ENCODE measurements around the gene OR6C76.

OR6C76 gene

DNA sequence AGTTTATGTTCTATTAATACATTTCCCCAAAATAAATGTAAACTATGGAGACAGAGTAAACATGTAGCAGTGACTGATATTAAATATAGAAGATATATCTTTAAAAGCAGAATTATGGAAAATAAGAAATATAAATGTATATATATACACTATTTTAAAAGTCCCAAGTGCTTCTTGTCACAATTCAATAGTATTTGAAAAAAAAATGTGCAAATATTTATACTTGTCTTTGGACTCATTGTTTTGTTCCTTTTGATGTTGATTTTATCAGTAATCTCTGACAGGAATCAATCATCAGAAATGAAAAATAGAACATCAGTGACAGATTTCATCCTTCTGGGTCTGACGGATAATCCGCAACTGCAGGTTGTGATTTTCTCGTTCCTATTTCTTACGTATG is at the start of gene OR6C76:
TSS of gene OR6C76 (plus strand) at position 301 of the 400 bp plus-strand sequence. CDS start at position 301, 0 bp downstream.
- TF ChIP-seq CREB1 (IDR thresholded peaks at IDR 0.05; ENCODE audit: low read depth): no peak
- no peak for TF ChIP-seq YY1 (IDR thresholded peaks at IDR 0.05; ENCODE audit: low read depth)
- no peak for TF ChIP-seq CEBPB (IDR thresholded peaks at IDR 0.05)

DNA sequence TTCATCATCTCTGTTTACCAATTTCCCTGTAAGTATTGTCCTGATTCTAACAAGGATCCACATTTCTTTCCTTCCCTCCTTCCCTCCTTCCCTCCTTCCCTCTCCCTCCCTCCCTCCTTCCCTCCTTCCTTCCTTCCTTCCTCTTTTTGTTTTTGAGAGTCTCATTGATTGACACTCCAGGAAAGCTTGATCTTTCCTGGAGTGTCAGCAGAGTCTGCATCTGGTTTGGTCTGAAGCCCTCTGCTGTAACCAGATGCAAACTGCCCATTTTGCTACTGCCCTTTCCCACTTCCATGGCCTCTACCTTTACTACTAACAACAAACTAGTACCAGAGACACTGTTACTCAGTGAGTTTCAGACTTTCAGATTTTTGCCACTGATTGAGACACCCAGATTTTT is 40.2 kb upstream of the OR6C76 start:
- TF ChIP-seq EP300 (IDR thresholded peaks at IDR 0.05; ENCODE audit: borderline replicate concordance) (no peak), TEAD4 (IDR thresholded peaks at IDR 0.05) (no peak), TCF12 (IDR thresholded peaks at IDR 0.05; ENCODE audit: low read depth) (no peak), EGR1 (IDR thresholded peaks at IDR 0.05) (no peak), CEBPB (IDR thresholded peaks at IDR 0.05) (no peak), CREB1 (IDR thresholded peaks at IDR 0.05; ENCODE audit: low read depth) (no peak), RAD21 (IDR thresholded peaks at IDR 0.05; ENCODE audit: low read depth) (no peak), NFIC (IDR thresholded peaks at IDR 0.05) (no peak), TAF1 (IDR thresholded peaks at IDR 0.05; ENCODE audit: low read depth) (no peak), FOXM1 (IDR thresholded peaks at IDR 0.05; ENCODE audit: borderline replicate concordance, low read depth) (no peak), ZBTB7A (IDR thresholded peaks at IDR 0.05; ENCODE audit: low read depth) (no peak), YY1 (IDR thresholded peaks at IDR 0.05; ENCODE audit: low read depth) (no peak)
- TF ChIP-seq, protein P1, sequence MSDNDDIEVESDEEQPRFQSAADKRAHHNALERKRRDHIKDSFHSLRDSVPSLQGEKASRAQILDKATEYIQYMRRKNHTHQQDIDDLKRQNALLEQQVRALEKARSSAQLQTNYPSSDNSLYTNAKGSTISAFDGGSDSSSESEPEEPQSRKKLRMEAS (IDR thresholded peaks at IDR 0.05): no peak
- TF ChIP-seq, protein P2, sequence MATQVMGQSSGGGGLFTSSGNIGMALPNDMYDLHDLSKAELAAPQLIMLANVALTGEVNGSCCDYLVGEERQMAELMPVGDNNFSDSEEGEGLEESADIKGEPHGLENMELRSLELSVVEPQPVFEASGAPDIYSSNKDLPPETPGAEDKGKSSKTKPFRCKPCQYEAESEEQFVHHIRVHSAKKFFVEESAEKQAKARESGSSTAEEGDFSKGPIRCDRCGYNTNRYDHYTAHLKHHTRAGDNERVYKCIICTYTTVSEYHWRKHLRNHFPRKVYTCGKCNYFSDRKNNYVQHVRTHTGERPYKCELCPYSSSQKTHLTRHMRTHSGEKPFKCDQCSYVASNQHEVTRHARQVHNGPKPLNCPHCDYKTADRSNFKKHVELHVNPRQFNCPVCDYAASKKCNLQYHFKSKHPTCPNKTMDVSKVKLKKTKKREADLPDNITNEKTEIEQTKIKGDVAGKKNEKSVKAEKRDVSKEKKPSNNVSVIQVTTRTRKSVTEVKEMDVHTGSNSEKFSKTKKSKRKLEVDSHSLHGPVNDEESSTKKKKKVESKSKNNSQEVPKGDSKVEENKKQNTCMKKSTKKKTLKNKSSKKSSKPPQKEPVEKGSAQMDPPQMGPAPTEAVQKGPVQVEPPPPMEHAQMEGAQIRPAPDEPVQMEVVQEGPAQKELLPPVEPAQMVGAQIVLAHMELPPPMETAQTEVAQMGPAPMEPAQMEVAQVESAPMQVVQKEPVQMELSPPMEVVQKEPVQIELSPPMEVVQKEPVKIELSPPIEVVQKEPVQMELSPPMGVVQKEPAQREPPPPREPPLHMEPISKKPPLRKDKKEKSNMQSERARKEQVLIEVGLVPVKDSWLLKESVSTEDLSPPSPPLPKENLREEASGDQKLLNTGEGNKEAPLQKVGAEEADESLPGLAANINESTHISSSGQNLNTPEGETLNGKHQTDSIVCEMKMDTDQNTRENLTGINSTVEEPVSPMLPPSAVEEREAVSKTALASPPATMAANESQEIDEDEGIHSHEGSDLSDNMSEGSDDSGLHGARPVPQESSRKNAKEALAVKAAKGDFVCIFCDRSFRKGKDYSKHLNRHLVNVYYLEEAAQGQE (IDR thresholded peaks at IDR 0.05; ENCODE audit: low read depth): no peak
- TF ChIP-seq, protein P3, sequence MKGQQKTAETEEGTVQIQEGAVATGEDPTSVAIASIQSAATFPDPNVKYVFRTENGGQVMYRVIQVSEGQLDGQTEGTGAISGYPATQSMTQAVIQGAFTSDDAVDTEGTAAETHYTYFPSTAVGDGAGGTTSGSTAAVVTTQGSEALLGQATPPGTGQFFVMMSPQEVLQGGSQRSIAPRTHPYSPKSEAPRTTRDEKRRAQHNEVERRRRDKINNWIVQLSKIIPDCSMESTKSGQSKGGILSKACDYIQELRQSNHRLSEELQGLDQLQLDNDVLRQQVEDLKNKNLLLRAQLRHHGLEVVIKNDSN (IDR thresholded peaks at IDR 0.05): no peak

DNA sequence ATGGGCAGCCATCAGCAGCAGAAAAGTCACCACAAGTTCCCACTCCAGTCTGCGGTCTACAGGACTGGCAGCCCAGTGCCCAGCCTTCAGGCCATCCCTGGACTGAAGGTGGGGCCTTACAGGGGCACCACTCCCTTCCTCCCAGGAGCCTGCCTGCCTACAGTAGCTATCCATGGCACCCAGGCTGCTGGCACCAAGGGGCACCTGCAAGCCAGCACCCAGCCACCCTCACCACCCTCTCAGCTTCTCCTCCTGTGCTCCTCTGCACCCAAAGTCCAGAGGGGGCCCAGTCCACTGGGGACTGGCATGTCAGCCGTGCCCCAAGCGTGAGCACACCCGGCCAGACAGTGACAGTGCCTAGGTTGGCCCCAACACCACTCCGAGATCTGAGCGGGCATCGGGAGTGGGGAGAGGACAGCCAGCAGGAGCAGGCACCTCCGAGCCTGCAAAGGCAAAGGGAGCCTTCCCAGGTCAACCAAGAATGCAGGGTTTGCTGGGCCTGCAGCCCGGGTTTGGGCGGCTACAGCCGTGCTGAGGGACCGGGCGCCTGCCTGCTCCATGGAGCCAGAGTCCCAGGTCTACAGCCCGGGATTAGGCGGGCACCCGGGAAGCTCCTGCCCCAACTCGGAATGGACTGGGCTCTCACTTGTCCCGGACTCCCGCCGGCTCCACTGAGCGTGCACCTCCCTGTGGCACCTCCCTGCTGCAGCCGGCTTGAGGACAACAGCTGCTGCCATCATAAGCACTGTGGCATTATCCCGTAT is 33.8 kb upstream of the OR6C76 start:
- TF ChIP-seq, protein P1 (IDR thresholded peaks at IDR 0.05): no peak
- no peak for TF ChIP-seq YY1 (IDR thresholded peaks at IDR 0.05; ENCODE audit: low read depth)
- no peak for TF ChIP-seq CREB1 (IDR thresholded peaks at IDR 0.05; ENCODE audit: low read depth)
- TF ChIP-seq, protein P3 (IDR thresholded peaks at IDR 0.05): no peak

DNA sequence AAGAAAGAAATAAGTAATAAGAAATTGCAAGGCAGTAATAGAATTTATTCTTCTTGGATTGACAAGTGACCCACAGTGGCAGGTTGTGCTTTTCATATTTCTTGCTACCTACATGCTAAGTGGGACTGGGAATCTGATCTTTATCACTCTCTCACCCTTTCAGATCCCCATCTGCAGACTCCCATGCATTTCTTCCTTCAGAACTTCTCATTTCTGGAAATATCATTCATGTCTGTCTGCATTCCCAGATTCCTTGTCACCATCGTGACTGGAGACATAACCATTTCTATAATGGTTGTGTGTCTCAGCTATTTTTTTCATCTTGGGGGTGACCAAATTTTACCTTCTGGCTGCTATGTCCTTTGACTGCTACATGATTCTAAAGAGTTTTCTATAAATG is 29.7 kb upstream of the OR6C76 start:
- no peak for TF ChIP-seq TCF12 (IDR thresholded peaks at IDR 0.05; ENCODE audit: low read depth)
- TF ChIP-seq CREB1 (IDR thresholded peaks at IDR 0.05; ENCODE audit: low read depth): no peak
- TF ChIP-seq, protein P1 (IDR thresholded peaks at IDR 0.05): no peak
- TF ChIP-seq, protein P2 (IDR thresholded peaks at IDR 0.05; ENCODE audit: low read depth): no peak
- no peak for TF ChIP-seq FOXM1 (IDR thresholded peaks at IDR 0.05; ENCODE audit: borderline replicate concordance, low read depth)
- TF ChIP-seq, protein P3 (IDR thresholded peaks at IDR 0.05): no peak
- TF ChIP-seq EP300 (IDR thresholded peaks at IDR 0.05; ENCODE audit: borderline replicate concordance): no peak
- no peak for TF ChIP-seq YY1 (IDR thresholded peaks at IDR 0.05; ENCODE audit: low read depth)
- TF ChIP-seq RAD21 (IDR thresholded peaks at IDR 0.05; ENCODE audit: low read depth): no peak
- no peak for TF ChIP-seq TEAD4 (IDR thresholded peaks at IDR 0.05)
- no peak for TF ChIP-seq NFIC (IDR thresholded peaks at IDR 0.05)
- TF ChIP-seq EGR1 (IDR thresholded peaks at IDR 0.05): no peak

DNA sequence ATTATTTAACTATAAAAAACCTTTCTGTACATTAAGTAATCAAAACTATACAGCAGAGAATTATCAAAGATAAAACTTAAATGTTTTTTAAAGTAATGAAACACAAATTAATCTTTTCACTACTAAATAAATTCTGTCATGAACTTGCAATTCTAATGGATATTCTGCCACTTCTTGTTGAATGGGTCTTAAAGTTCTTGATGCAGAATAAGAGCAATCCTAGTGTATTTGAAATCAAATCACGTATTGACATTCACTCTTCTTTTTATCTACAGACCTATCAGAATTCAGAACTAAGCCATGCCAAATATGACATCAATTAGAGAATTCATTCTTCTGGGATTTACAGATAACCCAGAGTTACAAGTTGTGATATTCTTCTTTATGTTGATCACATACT is 25.8 kb upstream of the OR6C76 start, which contains the start of gene OR6C65:
TSS of gene OR6C65 (plus strand) at position 301 of the 400 bp plus-strand sequence. CDS start at position 301, 0 bp downstream.
- TF ChIP-seq CEBPB (IDR thresholded peaks at IDR 0.05) (no peak), YY1 (IDR thresholded peaks at IDR 0.05; ENCODE audit: low read depth) (no peak), TAF1 (IDR thresholded peaks at IDR 0.05; ENCODE audit: low read depth) (no peak), NFIC (IDR thresholded peaks at IDR 0.05) (no peak), CREB1 (IDR thresholded peaks at IDR 0.05; ENCODE audit: low read depth) (no peak), RAD21 (IDR thresholded peaks at IDR 0.05; ENCODE audit: low read depth) (no peak), TCF12 (IDR thresholded peaks at IDR 0.05; ENCODE audit: low read depth) (no peak), EGR1 (IDR thresholded peaks at IDR 0.05) (no peak)
- TF ChIP-seq, protein P1 (IDR thresholded peaks at IDR 0.05): no peak

Data from Ishikawa (cell line).